Activated B cell treated with CpG ODN at 0.5 μM for 24 hours (primary cell): Measurements from ENCODE around the gene OLFML2B. TPM values are rescaled to one million over a fixed set of nuclear protein-coding genes. Genes with fewer than 3 reads are reported as not detected.

Source experiments
- ATAC-seq: fragments of 200-7000 bp; cut with Tn5 transposase; one replicate; pipeline ENCODE4 v1.10.0; 2021; ENCODE audit warnings: low read depth, mild to moderate bottlenecking, moderate library complexity
- CTCF ChIA-PET: fragments of 350-600 bp; sonication (Branson Sonifier 250); formaldehyde crosslinking; loops from one replicate; lab custom pipeline; 2021; ENCODE audit warnings: antibody characterized with exemption; lab: Charles Lee
- POLR2A ChIA-PET: fragments of 350-600 bp; sonication (Branson Sonifier 250); formaldehyde crosslinking; loops from one replicate; lab custom pipeline; 2021; ENCODE audit warnings: antibody characterized with exemption; lab: Charles Lee
- DNase-seq: peaks from one replicate; pipeline ENCODE4 v3.0.0; 2022
- H3K27ac Mint-ChIP-seq: one replicate; pipeline ENCODE4 v1.8.0; 2020; ENCODE audit warnings: mixed read lengths
- H3K27me3 Mint-ChIP-seq: one replicate; pipeline ENCODE4 v1.8.0; 2021; ENCODE audit warnings: mixed read lengths
- H3K36me3 Mint-ChIP-seq: one replicate; pipeline ENCODE4 v1.8.0; 2021; ENCODE audit warnings: low read depth, mixed read lengths
- H3K4me1 Mint-ChIP-seq: one replicate; pipeline ENCODE4 v1.8.0; 2021; ENCODE audit warnings: mixed read lengths
- H3K4me3 Mint-ChIP-seq: one replicate; pipeline ENCODE4 v1.8.0; 2020; ENCODE audit warnings: mild to moderate bottlenecking, mixed read lengths
- H3K9me3 Mint-ChIP-seq: one replicate; pipeline ENCODE4 v1.8.0; 2020; ENCODE audit warnings: mixed read lengths
- intact Hi-C: fragments of 100-400 bp; cut with micrococcal nuclease; formaldehyde crosslinking; loops from one replicate; pipeline ENCODE4 v1.15.1; 2024
- total RNA-seq: library from RNA; stranded (reverse); gene quantifications from 2 replicates; pipeline ENCODE4 v1.2.3, GENCODE V29; 2022
- TF ChIP-seq, protein P1 (sequence below): fragments of 200-600 bp; IDR thresholded peaks from one replicate; pipeline ENCODE4 v1.8.0; 2022; ENCODE audit warnings: antibody characterized with exemption, mild to moderate bottlenecking

OLFML2B gene
- total RNA-seq, 1 donor from 2014 or later: not detected

DNA sequence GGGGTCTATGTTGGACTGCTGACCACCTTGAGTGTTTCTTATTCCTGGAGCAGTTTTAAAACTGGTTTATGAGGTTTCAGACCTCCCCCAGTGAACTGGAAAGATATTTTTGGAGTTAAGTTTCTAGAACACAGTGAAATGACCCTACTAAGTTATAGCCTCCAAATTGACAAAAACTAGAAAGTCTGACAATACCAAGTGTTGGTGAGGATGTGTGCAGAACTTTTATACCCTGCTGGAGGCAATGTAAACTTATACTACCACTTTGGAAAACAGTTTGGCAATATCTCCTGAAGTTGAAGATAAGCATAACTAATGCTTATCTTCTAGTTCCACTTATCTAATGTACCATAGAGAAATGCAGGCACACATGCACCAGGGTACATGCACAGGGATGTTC lies 10.4 kb downstream of the OLFML2B start:
- Mint-ChIP-seq H3K36me3 (no peaks in the 10 kb centered on the region), H3K9me3 (peaks cover 4% of the 10 kb centered on the region), H3K27me3 (peaks cover 23% of the 10 kb centered on the region), H3K27ac (no peak overlapping the region), H3K4me3 (no peak overlapping the region), H3K4me1 (no peaks in the 10 kb centered on the region)
- DNase-seq (no peak), ATAC-seq (no peak)
- TF ChIP-seq, protein P1, sequence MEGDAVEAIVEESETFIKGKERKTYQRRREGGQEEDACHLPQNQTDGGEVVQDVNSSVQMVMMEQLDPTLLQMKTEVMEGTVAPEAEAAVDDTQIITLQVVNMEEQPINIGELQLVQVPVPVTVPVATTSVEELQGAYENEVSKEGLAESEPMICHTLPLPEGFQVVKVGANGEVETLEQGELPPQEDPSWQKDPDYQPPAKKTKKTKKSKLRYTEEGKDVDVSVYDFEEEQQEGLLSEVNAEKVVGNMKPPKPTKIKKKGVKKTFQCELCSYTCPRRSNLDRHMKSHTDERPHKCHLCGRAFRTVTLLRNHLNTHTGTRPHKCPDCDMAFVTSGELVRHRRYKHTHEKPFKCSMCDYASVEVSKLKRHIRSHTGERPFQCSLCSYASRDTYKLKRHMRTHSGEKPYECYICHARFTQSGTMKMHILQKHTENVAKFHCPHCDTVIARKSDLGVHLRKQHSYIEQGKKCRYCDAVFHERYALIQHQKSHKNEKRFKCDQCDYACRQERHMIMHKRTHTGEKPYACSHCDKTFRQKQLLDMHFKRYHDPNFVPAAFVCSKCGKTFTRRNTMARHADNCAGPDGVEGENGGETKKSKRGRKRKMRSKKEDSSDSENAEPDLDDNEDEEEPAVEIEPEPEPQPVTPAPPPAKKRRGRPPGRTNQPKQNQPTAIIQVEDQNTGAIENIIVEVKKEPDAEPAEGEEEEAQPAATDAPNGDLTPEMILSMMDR: no peak
- ChIA-PET POLR2A (no interaction called here), CTCF (no interaction called here)
- intact Hi-C loops: no loop called here

DNA sequence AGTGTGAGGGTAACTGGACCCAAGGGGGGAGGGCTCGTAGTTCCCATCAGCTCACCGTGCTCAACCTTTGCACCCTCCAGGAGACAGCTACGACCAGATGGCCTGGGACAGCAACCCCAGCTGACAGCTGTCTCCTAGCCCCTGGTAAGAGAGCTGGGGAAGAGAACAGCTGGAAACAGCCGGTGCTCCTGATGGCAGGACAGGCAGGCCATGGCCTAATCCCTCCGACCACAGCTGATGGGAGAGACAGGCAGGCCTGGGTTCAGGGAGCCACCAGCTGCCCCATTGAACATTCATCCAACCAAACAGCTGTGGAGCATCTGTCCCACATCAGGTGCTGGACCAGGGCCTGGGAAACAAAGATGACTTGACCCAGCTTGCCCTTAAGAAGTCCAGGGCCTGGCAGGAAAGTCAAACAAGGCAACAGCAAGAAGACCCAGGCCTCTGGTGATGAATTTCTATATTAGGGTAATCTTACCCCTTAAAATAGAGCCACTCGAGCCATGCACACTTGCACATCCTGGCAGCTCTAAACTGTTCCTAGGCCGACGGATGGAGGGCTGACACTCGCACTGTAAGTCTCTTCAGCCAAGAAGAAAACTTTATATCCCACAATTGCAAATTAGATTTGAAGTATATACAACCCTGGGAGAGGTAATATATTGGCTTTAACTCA lies 12.2 kb downstream of the OLFML2B start:
- ATAC-seq (no peak), DNase-seq (no peak)
- Mint-ChIP-seq H3K4me3 (no peak overlapping the region), H3K27me3 (peaks cover 15% of the 10 kb centered on the region), H3K36me3 (no peaks in the 10 kb centered on the region), H3K4me1 (no peaks in the 10 kb centered on the region), H3K9me3 (peaks cover 2% of the 10 kb centered on the region), H3K27ac (no peak overlapping the region)
- ChIA-PET CTCF (no interaction called here), POLR2A (no interaction called here)
- intact Hi-C loops: no loop called here
- TF ChIP-seq, protein P1: no peak

DNA sequence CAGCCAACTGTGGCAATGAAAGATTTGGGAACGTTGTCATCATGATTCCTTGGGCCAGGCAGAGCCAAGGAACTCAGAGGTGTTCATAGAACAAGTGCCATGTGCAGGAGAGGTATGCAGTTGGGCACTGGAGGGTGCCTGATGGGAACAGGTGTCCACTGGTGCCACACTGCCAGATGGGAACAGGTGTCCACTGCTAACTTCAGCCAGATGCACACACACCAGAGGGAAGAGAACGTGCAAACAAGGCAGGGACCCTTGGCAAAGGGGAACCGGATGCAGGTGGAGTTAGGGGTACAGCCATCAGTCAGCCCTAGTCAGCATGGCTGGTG lies 13.5 kb downstream of the OLFML2B start:
- no peak for DNase-seq
- CTCF ChIA-PET: no interaction called here
- Mint-ChIP-seq H3K27me3 (peaks cover 8% of the 10 kb centered on the region), H3K4me3 (no peak overlapping the region), H3K27ac (no peak overlapping the region), H3K4me1 (no peaks in the 10 kb centered on the region), H3K9me3 (peaks cover 2% of the 10 kb centered on the region), H3K36me3 (no peaks in the 10 kb centered on the region)
- intact Hi-C loops: no loop called here
- TF ChIP-seq, protein P1: no peak
- POLR2A ChIA-PET: no interaction called here
- no peak for ATAC-seq

DNA sequence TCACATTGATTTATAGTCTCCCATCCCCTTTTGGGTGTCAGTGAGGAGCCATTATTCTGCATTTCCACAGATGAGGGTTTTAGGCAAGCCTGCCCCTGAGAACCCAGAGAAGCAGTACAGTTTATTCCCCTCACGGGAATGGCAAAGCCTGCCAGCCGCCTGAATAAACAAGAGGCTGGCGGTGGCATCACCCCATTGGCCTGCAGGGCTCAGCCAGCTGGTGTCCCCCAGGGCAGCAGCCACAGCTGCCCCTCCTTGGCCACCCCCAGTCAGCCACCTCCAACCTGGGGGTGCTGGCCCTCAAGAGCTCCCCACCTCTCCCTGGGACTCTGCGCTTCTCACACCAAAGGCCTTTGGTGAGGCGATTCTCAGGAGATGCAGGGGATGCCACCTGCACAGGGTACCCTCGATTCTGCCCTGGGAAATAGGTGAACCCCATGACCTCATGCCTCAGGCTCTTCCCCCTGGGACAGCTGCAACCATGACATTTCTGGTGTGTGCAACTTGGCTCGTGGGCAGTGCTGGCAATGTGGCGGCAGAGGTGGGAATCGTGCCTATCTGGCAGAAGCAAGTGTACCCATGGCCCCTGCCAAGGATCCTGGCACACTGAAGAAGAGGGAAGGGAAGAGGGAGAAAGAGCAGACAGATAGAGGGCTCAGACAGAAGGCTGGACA lies 14.0 kb downstream of the OLFML2B start:
- intact Hi-C loops: no loop called here
- Mint-ChIP-seq H3K4me3 (no peak overlapping the region), H3K9me3 (peaks cover 2% of the 10 kb centered on the region), H3K36me3 (no peaks in the 10 kb centered on the region), H3K27ac (no peak overlapping the region), H3K27me3 (peaks cover 13% of the 10 kb centered on the region), H3K4me1 (no peaks in the 10 kb centered on the region)
- ChIA-PET POLR2A (no interaction called here), CTCF (no interaction called here)
- no peak for ATAC-seq
- DNase-seq: no peak
- TF ChIP-seq, protein P1: no peak

DNA sequence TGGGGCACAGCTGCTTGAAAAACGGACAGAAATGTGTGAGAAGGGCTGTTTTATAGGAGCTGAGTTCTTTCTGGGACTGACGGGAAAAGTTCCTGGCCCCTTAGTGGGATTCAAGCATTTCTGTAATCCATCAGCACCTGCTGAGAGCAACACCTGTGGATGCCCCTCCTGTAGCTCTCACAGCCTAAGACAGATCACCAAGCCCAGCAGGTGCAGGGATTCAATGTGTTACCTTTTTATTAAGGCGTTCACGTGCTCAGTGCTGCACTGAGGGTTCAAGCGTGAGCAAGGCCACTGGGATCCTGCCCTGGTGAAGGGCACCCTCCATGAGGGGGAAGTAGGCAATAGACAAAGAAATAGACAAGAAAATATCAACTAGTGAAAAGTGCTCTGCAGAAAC lies 14.9 kb downstream of the OLFML2B start:
- peaks cover under 1% of the 10 kb centered on the region for H3K9me3 Mint-ChIP-seq
- intact Hi-C loops: no loop called here
- ChIA-PET POLR2A (no interaction called here), CTCF (no interaction called here)
- DNase-seq (no peak), ATAC-seq (no peak)
- H3K27ac Mint-ChIP-seq: no peak overlapping the region
- H3K36me3 Mint-ChIP-seq: no peaks in the 10 kb centered on the region
- peaks cover 14% of the 10 kb centered on the region for H3K27me3 Mint-ChIP-seq
- no peak overlapping the region for H3K4me3 Mint-ChIP-seq
- TF ChIP-seq, protein P1: no peak
- no peaks in the 10 kb centered on the region for H3K4me1 Mint-ChIP-seq
